ENCODE data around the gene NAT8L. TPM values are rescaled to one million over a fixed set of nuclear protein-coding genes. Genes with fewer than 3 reads are reported as not detected.

Gene NAT8L
- total RNA-seq, 4 donors from 2014 or later, result 0.14 to 1.9 (median 0.64) TPM; not detected in 1

DNA sequence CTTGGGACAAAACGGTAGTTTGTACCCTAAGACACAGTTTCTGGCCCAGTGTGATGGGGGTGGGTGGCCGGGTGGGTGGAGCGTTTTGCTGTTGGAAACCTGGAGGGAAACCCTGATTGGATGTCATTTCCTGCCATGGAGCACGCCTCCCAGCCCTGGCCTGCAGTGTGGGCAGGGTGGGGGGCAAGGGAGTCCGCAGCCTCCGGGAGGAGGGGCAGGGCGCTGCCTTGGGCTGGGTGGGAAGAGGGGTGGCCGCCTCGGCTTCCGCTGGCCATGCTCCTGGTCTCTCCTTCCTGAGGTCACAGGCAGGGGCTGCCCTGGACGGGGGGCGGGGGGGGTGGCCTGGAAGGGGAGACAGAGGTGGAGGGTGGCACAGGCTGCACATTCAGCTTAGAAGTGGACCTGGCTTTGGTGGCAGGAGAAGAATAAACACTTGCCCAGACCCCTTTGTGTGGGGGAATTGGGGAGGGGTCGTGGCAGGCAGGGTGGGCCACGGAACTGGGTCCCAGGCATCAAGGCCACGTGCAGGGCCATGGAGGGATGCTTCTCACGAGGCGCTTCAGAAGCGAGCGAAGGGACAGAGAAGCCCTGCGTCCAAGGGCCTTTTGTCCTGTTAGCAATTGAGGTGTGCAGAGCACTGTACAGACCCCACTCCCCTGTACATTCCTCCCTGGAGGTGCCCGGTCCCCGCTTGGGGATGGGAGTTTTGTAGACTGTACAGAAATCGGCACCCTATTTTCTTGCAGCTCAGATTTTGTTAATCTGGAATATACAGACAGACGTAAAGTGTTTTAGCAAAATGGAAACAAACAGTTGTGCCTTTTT lies 6.2 kb downstream of the NAT8L start:
- Histone ChIP-seq H3K27me3 (peaks cover 32% of the 10 kb centered on the region), H3K36me3 (no peaks in the 10 kb centered on the region), H3K9me3 (no peaks in the 10 kb centered on the region), H3K27ac (no peak overlapping the region), H3K4me3 (no peak overlapping the region), H3K4me1 (peaks cover 0 to 8% (median 3%) of the 10 kb centered on the region in 4 donors)
- in situ Hi-C loops (cut with MboI; ENCODE audit: low pct_ligation_motif_present in 1 of 4, low pct_unique_long_range_greater_than_20kb in 1 of 4, low sequenced_read_pairs in 3 of 4), result no loop called here
- DNase-seq, result no peak
- TF ChIP-seq, protein P1, sequence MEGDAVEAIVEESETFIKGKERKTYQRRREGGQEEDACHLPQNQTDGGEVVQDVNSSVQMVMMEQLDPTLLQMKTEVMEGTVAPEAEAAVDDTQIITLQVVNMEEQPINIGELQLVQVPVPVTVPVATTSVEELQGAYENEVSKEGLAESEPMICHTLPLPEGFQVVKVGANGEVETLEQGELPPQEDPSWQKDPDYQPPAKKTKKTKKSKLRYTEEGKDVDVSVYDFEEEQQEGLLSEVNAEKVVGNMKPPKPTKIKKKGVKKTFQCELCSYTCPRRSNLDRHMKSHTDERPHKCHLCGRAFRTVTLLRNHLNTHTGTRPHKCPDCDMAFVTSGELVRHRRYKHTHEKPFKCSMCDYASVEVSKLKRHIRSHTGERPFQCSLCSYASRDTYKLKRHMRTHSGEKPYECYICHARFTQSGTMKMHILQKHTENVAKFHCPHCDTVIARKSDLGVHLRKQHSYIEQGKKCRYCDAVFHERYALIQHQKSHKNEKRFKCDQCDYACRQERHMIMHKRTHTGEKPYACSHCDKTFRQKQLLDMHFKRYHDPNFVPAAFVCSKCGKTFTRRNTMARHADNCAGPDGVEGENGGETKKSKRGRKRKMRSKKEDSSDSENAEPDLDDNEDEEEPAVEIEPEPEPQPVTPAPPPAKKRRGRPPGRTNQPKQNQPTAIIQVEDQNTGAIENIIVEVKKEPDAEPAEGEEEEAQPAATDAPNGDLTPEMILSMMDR (IDR thresholded peaks at IDR 0.05), result no peak
- TF ChIP-seq POLR2A (IDR thresholded peaks at IDR 0.05), result no peak
- TF ChIP-seq EP300 (IDR thresholded peaks at IDR 0.05; ENCODE audit: low read depth), result no peak
- no peak for TF ChIP-seq POLR2AphosphoS5 (IDR thresholded peaks at IDR 0.05)
- WGBS, 2 donors (ENCODE audit: low coverage in 1 of 2), result 71% methylated on average over 24 of the region's 24 CpGs; no CpG with 5 or more reads in 1 of the 2 donors
- intact Hi-C loops (cut with DNase I; ENCODE audit: low total_unique reads), result no loop called here

DNA sequence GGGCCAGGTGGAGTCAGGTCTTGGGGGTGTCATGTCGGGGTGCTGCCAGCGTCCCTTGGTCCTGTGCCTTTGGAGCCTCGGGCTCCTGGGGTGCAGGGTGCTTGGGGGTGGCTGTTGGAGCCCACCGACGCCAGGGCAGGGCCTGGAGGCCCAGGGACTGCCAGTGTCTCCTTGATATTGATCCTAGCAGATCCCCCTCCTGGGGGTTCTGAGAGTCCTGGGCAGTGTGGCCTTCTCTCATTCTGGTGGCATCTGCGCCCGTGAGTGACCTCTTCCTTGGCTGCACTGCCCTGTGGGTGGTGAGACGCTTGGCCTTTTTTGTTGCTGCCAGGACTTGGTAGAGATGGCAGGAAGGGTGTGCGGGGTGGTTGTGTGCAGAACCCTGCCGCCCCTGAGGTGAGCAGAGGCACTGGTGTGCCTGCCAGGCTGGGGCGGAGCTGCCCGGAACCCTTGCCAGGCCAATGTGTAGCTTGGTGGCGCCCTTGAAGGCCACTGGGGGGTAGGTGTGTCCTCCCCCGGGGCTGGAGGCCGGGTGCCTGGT lies 7.0 kb downstream of the NAT8L start:
- H3K9me3 ChIP-seq, result no peaks in the 10 kb centered on the region
- no peaks in the 10 kb centered on the region for H3K36me3 ChIP-seq
- in situ Hi-C loops (cut with MboI; ENCODE audit: low pct_ligation_motif_present in 1 of 4, low pct_unique_long_range_greater_than_20kb in 1 of 4, low sequenced_read_pairs in 3 of 4) (no loop called here), intact Hi-C loops (cut with DNase I; ENCODE audit: low total_unique reads) (no loop called here)
- no peak overlapping the region for H3K4me3 ChIP-seq
- TF ChIP-seq EP300 (IDR thresholded peaks at IDR 0.05; ENCODE audit: low read depth), result no peak
- TF ChIP-seq POLR2AphosphoS5 (IDR thresholded peaks at IDR 0.05), result no peak
- no peak for TF ChIP-seq POLR2A (IDR thresholded peaks at IDR 0.05)
- TF ChIP-seq, protein P1 (IDR thresholded peaks at IDR 0.05), result no peak
- WGBS, 2 donors (ENCODE audit: low coverage in 1 of 2), result 73% methylated on average over 12 of the region's 15 CpGs; no CpG with 5 or more reads in 1 of the 2 donors
- no peak overlapping the region for H3K27ac ChIP-seq
- peaks cover 0 to under 1% (median 0%) of the 10 kb centered on the region in 4 donors for H3K4me1 ChIP-seq
- no peak for DNase-seq
- peaks cover 25% of the 10 kb centered on the region for H3K27me3 ChIP-seq

DNA sequence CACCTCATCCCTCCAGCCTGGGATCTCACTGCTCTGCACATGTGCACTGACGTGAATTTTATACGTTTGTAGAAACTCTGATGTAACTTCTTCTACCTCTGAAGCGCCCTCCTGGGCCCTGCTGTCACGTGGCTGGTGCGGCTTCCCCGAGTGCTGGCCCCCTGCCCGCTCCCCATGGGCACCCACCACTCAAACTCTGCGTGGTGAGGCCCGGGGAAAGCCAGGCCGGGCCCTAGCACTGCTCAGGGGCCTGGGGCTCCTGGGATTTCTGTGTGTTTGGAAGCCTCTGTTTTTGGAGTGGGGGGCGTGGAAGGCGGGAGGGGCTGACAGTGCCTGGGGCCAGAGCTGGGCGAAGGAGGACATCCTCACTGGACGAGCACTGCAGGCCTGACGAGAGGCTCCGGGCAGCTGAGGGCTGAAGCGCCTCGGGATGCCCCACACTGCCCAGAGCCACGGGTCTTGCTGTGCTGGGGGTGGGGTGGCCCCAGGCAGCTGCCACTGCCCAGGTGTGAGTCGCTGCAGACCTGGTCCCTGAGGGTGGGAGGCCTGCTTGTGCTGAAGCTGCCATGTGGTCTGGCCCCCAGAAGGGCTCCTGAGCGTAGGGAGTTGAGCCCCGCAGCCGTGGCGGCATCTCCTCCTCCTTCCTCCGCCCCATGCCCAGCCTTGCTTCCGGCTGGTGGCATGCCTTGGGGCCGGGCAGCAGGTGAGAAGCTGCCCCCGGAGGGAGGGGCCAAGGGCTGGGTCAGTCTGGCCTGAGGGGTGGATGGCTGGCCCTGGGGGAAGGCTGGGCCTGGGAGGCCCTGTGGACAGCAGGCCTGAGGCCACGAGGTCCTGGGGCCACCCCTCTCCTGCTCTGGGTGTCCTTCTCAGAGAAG lies 7.7 kb downstream of the NAT8L start:
- no peak overlapping the region for H3K4me3 ChIP-seq
- H3K36me3 ChIP-seq, result no peaks in the 10 kb centered on the region
- intact Hi-C loops (cut with DNase I; ENCODE audit: low total_unique reads), result no loop called here
- no peaks in the 10 kb centered on the region for H3K9me3 ChIP-seq
- H3K4me1 ChIP-seq, result no peaks in the 10 kb centered on the region
- TF ChIP-seq EP300 (IDR thresholded peaks at IDR 0.05; ENCODE audit: low read depth), result no peak
- no peak for TF ChIP-seq POLR2AphosphoS5 (IDR thresholded peaks at IDR 0.05)
- TF ChIP-seq, protein P1 (IDR thresholded peaks at IDR 0.05), result no peak
- no peak for TF ChIP-seq POLR2A (IDR thresholded peaks at IDR 0.05)
- H3K27ac ChIP-seq, result no peak overlapping the region
- WGBS, 2 donors (ENCODE audit: low coverage in 1 of 2), result 83% methylated on average over 20 of the region's 29 CpGs; no CpG with 5 or more reads in 1 of the 2 donors
- in situ Hi-C loops (cut with MboI; ENCODE audit: low pct_ligation_motif_present in 1 of 4, low pct_unique_long_range_greater_than_20kb in 1 of 4, low sequenced_read_pairs in 3 of 4), result no loop called here
- no peak for DNase-seq
- H3K27me3 ChIP-seq, result peaks cover 18% of the 10 kb centered on the region
